Brain pericyte (primary cell): ENCODE results near the gene SIX4.

Experiments used
- DNase-seq: peaks from one replicate; pipeline ENCODE4 v3.0.0-alpha.2; 2012; ENCODE audit warnings: low read depth, low spot score

The SIX4 gene

GRCh38 chr14:60722107-60722356 lies 2.1 kb downstream of the SIX4 start:
- no peak for DNase-seq

GRCh38 chr14:60721326-60722106 lies 2.6 kb downstream of the SIX4 start:
- no peak for DNase-seq

- no peak for DNase-seq
Observed at GRCh38 chr14:60720962-60721325, 3.2 kb downstream of the SIX4 start.

- no peak for DNase-seq
Observed at GRCh38 chr14:60720391-60720790, 3.8 kb downstream of the SIX4 start.

- DNase-seq, result no peak
Observed at GRCh38 chr14:60713513-60713912, 10.6 kb downstream of the SIX4 start.

GRCh38 chr14:60710494-60710893 lies 13.7 kb downstream of the SIX4 start:
- DNase-seq, result no peak

- DNase-seq, result no peak
Observed at GRCh38 chr14:60707858-60708257, 16.3 kb downstream of the SIX4 start.

GRCh38 chr14:60705100-60705499 lies 19.1 kb downstream of the SIX4 start:
- DNase-seq, result no peak

GRCh38 chr14:60700598-60700997 lies 23.6 kb downstream of the SIX4 start:
- DNase-seq, result no peak

- DNase-seq, result no peak
Observed at GRCh38 chr14:60695327-60695726, 28.8 kb downstream of the SIX4 start.

GRCh38 chr14:60691383-60692113 lies 32.6 kb downstream of the SIX4 start:
- DNase-seq, result no peak

GRCh38 chr14:60686865-60687264 lies 37.3 kb downstream of the SIX4 start:
- no peak for DNase-seq

- DNase-seq, result no peak
Observed at GRCh38 chr14:60684203-60684602, 39.9 kb downstream of the SIX4 start.

GRCh38 chr14:60681271-60681670 lies 42.9 kb downstream of the SIX4 start:
- no peak for DNase-seq

GRCh38 chr14:60680511-60680910 lies 43.6 kb downstream of the SIX4 start:
- no peak for DNase-seq

GRCh38 chr14:60679566-60680258 lies 44.4 kb downstream of the SIX4 start:
- DNase-seq, result no peak

- DNase-seq, result no peak
Observed at GRCh38 chr14:60677701-60678100, 46.5 kb downstream of the SIX4 start.

- no peak for DNase-seq
Observed at GRCh38 chr14:60670989-60671388, 53.2 kb downstream of the SIX4 start.

GRCh38 chr14:60668431-60669112 lies 55.6 kb downstream of the SIX4 start:
- DNase-seq, result no peak

GRCh38 chr14:60665177-60665550 lies 59.0 kb downstream of the SIX4 start:
- no peak for DNase-seq

GRCh38 chr14:60662982-60663381 lies 61.2 kb downstream of the SIX4 start:
- DNase-seq, result no peak

GRCh38 chr14:60661721-60662120 lies 62.4 kb downstream of the SIX4 start:
- no peak for DNase-seq
